GM21528 (cell line): ENCODE results near the gene DLG4.
"Not testable (repeated sequence)": the region's sequence is repeated elsewhere in the genome, so short reads cannot be mapped to it uniquely, and the experiment has no call there.

Source experiments
- ATAC-seq: cut with Tn5 transposase; IDR thresholded peaks from one replicate; pipeline ENCODE4 v1.9.1; 2021; ENCODE audit warnings: mild to moderate bottlenecking, moderate library complexity; ENCODE audit not compliant: unreplicated experiment, low FRiP score

The DLG4 gene

DNA sequence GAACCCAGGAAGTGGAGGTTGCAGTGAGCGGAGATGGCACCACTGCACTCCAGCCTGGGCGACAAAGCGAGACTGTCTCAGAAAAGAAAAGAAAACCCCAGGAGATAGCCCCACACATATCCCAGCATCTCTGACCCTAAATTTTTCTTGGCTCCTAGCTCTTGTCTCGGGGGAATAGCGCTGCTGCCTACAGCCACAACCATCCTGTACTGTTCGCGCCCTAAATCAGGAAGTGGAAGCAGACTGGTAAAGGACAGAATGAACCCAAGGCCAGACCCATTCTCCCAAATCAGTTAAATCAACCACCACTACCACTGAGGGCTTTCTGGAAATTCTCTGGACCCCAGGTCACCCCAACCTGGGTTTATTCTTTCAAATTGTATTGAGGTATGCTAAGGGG lies 30.2 kb upstream of the DLG4 start:
- ATAC-seq, result no peak

DNA sequence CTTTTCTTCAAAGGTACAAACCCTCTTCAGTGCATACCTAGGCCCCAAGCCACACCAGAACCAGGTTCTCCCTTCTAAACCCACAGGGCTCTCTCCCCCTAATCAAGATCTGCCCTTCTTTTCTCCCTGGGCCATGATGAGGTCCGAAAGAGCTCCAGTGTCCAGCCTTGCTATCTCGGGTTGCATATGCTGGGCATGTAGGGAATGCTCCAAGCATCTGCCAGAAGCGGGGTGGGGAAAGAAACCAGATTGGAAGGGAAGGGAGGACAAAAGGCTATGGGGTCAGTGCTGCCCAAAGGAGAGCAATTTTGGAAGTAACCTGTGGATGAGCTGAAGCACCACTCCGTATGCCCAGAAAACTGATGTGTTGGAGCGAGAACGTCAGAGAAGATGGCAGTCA lies 29.6 kb upstream of the DLG4 start:
- ATAC-seq, result no peak

DNA sequence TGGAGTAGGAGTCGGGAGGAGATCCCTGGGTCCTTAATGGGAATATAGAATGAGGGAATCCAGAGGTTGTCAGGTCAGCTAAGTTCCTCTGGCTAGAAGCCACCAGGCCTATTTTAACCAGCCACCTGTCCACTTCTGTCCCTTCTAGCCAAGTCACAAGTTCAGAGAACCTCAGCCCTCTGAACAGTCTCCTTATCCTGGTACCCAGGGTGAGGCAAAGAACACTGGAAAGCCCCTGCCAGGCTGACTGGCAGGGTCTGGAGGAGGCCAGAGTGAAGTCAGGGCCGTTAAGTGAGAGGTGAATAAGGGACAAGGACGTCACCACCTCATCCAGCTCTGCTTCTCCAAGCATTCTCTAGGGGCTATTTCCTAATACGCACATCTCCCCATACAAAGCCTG lies 29.2 kb upstream of the DLG4 start:
- ATAC-seq, result no peak

DNA sequence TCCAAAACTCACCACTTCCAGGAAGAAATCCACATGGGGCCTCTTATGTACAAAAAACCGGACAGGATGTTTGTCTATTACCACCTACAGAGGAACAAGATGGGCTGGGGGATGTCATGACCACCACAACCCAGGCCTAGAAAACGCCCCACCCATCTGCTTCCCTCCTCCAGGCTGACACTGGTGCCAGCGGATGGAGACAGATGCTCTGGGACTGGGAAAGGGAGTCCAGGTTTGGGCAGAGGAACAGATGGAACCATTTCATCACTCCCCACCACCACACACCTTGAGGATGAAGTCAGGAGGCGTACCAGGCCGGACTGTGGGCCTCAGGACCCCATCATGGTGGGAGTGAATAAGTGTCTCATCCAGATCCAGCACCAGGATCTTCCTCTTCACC lies 27.1 kb upstream of the DLG4 start:
- ATAC-seq, result no peak

DNA sequence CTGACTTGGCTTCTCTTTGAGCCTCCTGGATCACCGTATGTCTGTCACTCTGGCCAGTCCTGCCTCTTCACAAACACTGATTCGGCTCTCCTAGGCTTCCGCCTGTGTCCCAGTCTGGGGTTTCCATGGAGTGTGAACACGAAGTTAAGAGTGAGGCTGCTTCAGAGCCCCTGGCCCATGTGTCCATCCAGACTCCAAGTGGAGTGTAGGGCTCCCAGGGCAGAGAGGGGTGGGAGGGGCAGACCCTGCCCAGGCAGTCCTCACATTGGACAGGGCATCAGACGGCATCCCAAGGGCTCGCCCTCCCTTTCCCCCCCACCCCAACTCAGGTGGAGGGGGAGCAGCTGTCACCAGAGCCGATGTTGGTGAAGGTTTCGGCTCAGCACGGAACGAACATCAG lies 24.2 kb upstream of the DLG4 start:
- ATAC-seq, result not testable (repeated sequence)

DNA sequence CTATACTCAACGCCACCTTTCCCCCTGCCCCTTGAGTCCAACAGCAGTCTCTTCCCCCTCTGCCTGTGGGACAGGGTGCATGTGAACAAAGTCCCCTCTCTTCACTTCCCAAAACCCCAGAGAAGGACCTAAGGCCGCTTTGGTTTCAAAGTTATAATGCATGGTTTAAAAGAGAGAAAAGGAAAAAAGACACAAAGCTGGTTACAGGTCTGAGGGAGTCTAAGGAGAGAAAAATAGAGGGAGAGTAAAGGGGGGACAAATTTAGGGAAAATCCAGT lies 23.8 kb upstream of the DLG4 start:
- ATAC-seq, result no peak

DNA sequence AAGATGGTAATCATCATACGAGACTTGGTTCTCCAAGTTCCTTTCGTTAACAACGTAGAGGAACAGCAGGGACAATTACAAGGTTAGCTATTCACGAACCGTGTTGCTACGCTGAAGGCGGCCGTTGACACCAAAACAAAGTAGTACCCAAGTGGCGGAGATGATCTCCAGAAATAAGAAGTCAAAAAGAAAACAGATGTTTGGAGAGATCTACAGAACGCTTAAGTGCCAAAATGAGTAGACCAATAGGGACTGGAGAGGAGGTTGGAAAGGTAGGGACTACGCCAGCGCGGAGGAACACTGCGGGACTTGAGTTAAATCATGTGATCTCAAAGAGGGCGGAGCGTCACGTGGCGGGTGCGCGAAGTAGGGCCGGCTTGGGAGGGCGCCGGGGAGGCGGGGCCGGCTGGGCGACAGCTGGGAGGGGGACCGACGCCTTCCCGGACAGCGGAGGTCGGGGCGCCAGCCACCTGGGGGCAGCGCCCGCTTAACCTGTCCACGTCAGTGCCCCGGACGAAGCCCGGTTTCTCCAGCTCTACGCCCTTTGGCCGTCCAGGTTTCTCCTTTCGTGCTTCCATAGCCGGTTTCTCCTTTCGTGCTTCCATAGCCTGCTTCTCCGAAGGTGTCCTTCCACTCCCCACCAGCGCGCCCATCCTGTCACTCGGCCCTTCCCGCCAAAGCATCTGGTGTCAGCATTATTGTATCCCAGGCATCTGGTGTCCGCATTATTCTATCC lies 23.2 kb upstream of the DLG4 start:
- ATAC-seq, result peak; percentile 38

DNA sequence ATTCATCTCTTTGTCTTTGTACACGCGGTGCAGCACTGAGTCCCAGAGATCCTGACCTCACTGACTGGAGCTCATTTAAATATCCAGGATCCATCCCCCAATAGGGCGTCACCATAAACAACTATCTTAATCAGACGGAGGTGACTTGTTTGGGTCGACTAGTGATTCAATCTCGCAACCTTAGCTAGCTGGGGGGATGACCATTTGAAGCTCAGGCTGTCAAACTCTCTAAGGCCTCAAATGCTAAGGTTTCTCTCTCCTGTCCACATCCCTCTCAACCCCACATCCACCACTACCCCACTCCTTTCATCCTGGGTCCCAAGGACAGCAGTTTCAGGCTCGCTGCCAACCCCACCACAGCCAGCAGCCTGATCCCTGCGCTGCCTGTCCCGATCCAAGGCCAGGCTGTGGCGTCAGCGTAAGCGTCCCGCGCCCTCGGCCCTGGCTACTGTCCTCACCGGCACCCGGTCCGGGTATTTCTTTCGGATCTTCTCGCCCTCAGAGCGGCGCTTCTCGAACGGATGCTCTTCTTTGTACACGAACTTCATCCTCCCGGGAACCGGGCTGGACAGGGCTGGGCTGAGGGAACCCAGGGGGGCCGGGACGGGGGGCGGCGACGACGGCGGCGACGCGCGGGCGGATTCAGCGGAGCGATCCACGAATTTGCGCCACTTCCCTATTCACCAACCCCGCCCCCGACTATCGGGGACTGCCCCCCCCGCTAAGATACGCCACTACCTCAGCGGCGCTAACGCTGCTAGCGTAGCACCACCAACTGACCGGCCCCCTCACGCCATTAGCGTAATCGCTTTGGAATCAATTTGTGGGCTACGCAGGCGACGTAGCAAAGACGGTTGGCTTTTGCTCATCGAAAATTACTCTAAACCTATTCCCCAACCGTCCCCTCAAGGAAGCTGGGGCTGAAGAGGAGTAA lies 22.4 kb upstream of the DLG4 start, which contains the start of gene GABARAP:
GABARAP (minus strand) TSS at position 667 of the 934 bp plus-strand sequence; CDS start at position 548, 119 bp downstream.
- ATAC-seq, result peak; percentile 32

DNA sequence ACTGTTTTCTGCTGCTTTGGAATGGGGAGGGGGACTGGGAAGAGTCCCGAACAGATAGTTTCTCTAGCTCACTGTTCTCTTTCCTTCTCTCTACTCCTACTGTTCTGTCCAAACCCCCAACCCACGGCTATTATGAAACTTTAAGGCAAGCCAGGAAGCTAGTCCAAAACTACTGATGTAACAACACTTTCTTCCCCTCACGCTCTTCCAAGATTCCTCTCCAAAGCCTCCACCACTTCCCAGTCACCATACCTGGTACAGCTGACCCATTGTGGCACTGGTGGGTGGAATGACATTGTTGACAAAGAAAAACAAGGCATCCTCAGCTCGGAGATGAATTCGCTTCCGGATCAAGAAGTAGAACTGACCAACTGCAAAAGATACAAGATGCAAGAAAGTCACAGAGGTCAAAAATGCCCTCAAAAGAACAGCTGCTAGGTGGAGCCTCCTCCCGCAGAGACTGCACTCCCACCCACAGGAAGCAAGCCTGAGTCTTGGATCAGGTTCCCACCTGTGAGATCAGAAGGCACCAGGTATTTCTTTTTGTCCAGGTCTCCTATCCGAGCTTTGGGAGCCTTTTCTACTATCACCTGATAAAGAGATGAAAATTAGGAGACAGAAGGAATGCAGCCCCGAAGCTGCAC lies 21.6 kb upstream of the DLG4 start:
- no peak for ATAC-seq

DNA sequence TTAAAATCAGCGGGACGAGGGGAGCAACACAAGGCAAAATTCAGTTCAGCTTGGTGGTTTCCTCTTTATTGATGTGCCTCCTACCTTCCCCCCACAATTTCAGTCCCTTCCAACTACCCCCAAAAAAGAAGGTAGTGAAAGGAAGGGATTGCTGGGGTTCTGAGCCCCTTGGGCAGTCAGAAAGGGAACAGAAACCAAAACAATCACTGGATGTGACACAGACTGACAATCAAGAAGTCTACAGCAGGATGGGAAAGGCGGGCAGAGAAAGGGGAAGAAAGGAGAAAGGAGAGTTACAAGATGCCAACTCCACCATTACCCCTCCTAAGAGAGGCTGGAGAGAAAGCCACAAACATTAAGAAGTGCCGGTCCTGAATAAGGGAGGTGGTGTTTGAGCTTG lies 20.7 kb upstream of the DLG4 start:
- no peak for ATAC-seq

DNA sequence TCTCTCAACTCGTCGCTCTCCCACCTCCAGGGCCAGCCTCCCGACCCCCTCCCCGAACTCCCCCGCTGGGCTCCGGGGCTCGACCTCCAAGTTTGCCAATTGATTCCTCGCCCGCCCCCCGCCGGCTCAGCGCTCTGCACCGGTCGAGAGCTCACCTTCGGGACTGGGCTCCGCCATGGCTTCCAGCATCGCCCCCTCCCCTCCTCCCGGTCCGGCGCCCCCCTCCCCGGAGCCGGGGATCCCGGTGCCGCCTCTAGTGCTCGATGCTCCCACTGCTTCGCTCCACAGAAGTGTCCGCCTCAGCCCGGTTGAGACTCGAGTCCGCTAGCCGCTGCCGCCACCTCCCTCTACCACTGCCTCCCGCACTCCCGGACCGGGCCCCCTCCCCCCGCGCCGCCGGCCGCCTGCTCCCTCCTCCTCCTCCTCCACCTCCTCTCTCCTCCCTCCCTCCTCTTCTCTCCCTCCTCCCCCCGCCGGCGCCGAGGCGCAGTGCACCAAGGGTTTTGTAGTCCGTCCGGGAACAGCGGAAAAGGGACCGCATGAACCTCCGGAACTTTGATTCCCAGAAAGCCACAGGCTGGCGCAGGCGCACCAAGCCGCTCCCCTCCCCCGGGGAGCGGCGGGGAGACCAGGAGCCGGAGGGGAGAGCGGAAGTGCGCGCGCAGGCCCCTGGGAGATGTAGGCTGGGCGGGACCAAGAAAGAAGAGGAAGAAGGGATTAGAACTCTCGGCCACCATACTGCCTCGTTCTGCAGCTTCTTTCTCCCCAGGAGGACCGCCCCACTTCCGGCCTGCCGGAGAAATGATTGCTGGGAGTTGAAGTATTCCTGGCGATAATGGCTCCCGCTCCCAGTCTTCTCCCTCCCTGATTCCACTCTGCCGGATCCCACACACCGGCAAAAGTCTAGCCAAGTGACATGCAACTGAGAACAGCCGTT lies 19.7 kb upstream of the DLG4 start, which contains the start of gene PHF23:
PHF23 (minus strand) TSS at position 367 of the 937 bp plus-strand sequence; CDS start at position 189, 178 bp downstream.
- peak; percentile 41 for ATAC-seq

DNA sequence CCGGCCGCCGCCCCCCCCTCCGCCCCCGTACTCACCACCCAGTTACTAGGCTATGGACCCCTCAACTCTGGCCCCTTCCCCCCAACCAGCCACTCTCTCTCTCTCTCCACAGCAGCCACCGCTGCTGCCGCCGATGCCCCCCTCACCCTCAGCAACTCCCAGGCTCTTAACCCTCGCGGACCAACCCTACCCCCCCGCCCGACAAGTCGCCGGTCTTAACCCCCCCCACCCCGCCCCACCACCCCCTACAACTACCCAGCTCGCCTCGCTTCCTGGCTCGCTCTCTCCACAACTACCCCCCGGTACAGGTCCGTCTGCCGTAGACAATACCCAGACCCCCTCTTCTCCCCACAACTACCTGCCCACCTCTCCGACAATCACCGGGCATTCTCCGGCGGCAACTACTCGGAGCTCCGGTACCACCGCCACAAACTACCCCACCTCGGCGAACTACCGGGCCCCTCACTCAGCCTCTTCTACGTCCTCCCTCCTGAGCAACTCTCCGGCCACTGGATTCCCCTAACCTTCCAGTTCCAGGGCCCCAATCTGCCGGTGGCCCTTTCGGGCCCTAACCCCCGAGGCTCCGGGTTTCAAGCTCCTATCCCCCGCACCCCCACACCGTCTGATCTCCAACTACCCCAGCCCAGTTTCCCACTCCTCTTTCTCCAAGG lies 18.9 kb upstream of the DLG4 start:
- no peak for ATAC-seq

DNA sequence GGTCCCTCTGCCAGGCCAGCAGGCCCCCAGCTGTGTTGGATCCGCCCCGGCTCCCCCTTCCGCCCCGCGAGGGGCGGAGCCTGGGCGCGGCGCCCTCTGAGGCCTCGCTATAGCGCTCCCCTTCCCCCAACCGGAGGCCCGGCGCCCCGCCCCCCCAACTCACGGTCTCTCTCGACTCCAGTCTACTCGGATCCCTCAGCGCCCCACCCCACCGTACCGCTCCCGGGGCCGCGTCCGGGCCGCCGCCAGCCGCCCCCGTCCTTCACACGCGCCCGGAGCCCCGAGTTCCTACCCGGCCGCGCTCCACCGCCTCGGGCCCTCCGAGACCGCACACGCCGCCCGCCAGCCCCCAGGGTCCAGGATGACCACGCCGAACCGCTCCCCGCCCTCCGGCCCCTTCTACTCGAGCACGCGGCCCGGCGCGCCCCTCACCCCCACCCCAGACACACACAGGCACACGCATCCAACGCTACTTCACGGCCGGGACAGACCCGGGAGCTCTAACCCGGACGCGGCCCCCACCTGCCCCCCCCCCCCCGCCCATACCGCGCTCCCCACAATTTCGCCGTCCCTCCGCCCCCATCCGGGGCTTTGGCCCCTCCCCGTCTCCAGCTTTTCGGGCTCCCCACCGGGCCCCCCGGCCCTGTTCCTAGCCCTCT lies 18.3 kb upstream of the DLG4 start:
- no peak for ATAC-seq

DNA sequence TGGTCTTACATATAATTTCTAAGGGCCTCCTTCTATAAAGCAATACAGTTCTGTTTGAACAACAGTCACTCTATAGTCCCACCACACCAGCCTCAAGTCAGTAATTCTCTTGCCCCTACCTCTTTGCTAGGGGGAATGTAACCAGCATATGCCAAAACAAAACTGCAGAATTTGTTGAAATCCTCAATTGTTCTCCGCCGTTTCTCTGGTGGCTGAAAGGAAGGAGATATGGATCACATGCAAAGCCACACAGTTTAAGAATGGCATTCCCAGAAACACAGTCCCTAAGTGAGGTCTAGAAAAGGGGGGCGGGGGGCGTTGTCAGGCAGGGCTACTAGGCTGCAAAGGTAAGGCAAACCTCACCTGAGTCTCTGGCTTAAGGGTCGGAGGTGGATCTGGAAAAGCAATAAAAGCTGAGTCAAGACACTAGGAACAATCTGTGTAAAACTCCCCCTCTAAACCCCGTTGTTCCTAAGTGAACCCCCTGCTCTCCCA lies 17.7 kb upstream of the DLG4 start:
- no peak for ATAC-seq

DNA sequence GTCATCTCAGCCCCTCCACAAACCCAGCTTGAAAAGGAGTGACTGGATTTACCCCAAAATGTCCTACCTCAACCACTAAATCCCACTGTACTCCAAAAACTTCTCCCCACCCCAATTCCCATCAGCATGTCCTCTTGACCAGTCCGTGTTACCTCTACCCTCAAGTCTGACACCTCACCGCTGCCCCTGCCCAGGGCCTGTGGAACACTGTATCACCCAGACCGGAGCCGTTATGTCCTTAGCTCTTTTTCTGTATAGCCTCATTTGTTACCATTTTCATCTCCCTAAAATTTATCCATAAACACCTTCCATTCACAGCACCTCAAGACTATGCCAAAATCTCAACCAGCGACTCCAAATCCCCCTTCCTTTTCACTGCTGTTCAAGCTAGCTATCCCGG lies 17.2 kb upstream of the DLG4 start:
- no peak for ATAC-seq

DNA sequence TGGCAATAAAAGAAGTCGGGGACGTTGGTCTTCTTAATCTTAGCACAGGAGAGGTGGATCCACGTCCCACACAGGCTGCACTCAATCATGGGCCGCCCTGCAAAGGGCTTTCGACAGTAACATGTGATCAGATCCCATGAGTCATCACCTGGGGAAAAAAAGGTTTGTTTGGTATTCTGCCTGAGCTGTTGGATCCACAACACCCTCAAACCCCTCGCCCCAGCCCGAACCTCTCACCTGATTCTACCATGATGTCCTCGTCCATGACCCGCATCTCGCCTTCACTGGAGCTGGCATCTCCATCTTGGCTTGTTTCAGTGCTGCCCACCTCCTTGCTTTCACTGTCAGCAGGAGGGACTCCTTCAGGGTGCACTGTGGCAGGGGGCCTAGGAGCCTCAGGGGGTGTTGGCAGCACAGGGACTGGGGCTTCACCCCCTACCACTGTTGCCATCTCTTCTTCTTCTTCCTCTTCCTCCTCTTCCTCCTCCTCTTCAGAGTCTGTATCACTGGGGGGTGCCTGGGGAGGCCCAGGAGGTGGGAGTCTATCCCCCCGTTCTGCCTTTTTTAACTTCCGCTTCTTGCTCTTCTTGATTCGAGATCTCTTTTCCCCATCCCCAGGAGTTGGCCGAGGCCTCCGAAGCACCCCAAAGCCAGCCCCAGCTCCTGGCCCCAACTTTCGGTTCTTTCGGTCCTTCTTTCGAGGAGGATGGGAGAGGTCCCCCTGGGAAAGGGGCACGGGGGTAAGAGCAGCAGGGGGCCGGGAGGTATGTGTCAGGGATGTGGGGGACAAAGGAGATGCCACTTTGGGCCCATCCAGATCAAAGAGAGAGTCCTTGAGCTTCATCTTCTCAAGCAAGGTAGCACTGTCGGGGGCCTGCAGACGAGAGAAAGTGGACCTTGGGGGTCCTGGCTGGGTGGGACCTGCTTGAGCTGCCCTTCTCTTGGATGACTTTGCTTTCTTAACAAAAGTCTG lies 16.3 kb upstream of the DLG4 start:
- ATAC-seq, result no peak

DNA sequence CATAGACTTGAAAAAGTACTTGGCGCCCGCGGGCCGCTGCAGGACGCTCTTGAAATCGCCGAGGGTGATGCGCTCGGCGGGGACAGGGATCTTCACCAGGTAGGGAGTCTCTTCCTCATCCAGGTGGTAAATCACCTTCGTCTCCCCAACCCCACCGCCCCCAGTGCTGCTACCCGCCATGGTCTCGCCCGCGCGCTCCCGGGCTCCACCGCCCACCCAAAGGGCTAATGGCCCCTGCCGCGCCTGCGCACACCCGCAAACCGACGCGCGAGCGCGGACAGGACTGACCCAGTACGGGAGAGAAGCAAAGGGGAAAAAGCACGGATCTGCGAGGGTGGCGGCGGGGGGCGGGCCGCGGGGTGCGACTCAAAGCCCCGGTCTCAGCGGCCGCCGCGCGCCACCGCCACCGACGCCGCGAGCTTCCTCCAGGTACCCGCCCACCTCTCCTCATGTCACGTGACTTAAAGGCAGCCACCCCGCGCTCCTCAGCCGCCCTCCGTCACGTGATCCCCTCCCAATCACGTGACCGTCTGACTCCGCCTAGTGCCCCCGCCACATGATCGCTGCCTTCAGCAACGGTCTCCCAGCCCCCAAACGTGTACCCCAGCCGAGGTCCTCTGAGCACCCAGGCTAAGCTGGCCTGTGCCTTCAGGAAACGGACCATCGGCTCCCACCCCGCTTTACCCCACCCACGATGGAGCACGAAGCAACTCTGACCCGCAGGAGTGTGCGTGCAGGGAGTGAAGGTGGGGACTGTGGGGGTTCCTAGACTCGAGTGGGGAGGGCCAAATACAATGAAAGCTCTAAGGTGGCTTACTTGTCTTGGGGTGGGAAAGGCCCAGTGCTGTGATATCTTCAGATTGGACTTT lies 14.7 kb upstream of the DLG4 start, which contains the start of gene DVL2:
DVL2 (minus strand) TSS at position 435 of the 869 bp plus-strand sequence; CDS start at position 180, 255 bp downstream.
- peak; percentile 53 for ATAC-seq
